Vagina (tissue), 2 donors: ENCODE data around the gene CYP2J2. TPM values are rescaled to one million over a fixed set of nuclear protein-coding genes. Genes with fewer than 3 reads are reported as not detected.

Experiments
- DNase-seq, 2 donors: peaks; one replicate each; pipeline ENCODE4 v3.0.0-alpha.2; 2017; ENCODE audit errors: extremely low spot score in 2 of 2
- H3K27ac ChIP-seq: fragments of 200-600 bp; sonication (generic); one replicate; pipeline ENCODE4 v1.5.1; 2019
- H3K27me3 ChIP-seq: fragments of 200-600 bp; sonication (generic); one replicate; pipeline ENCODE4 v1.5.1; 2019
- H3K36me3 ChIP-seq, 2 donors: fragments of 200-600 bp; sonication (generic); one replicate each; pipeline ENCODE4 v1.5.1; 2017 to 2019
- H3K4me1 ChIP-seq: fragments of 200-600 bp; sonication (generic); one replicate; pipeline ENCODE4 v1.5.1; 2019
- H3K4me3 ChIP-seq, 2 donors: fragments of 200-600 bp; sonication (generic); 1 replicate in 1 of 2; 2 replicates in 1 of 2; pipeline ENCODE4 v1.5.1; 2016 to 2019
- H3K9me3 ChIP-seq: fragments of 200-600 bp; sonication (generic); one replicate; pipeline ENCODE4 v1.5.1; 2019
- CTCF ChIP-seq, 3 experiments: fragments of 450-650 bp in 2 of 3; fragments of 200-600 bp in 1 of 3; sonication (generic) in 1 of 3; IDR thresholded peaks; one replicate each; pipeline ENCODE4 v1.5.1; 2017 to 2019; ENCODE audit warnings: antibody characterized with exemption in 3 of 3, mild to moderate bottlenecking in 2 of 3, moderate library complexity in 2 of 3
- POLR2A ChIP-seq, 2 donors: fragments of 450-650 bp; IDR thresholded peaks; one replicate each; pipeline ENCODE4 v1.6.1; 2017; ENCODE audit warnings: antibody characterized with exemption in 2 of 2, mild to moderate bottlenecking in 2 of 2, moderate library complexity in 2 of 2
- POLR2AphosphoS5 ChIP-seq, 2 donors: sonication (generic); formaldehyde crosslinking; IDR thresholded peaks; one replicate each; pipeline ENCODE4 v1.9.0; 2017; ENCODE audit warnings: antibody characterized with exemption in 2 of 2, mild to moderate bottlenecking in 2 of 2, low read depth in 1 of 2; ENCODE audit not compliant: insufficient read depth in 1 of 2
- intact Hi-C: fragments of 100-400 bp; cut with DNase I; formaldehyde crosslinking; loops from one replicate; pipeline ENCODE4 v1.15.1; 2023
- total RNA-seq: library from RNA; depleted of rRNA; stranded (reverse); fragments of >200 nt; gene quantifications from one replicate; pipeline ENCODE4 v1.2.3, GENCODE V29; 2016

Gene CYP2J2
- total RNA-seq, 1 donor from 2014 or later = 0.74 TPM

GRCh38 chr1:59906931-59907330 is 19.6 kb downstream of the CYP2J2 start:
- Histone ChIP-seq H3K27ac (no peak overlapping the region), H3K36me3 (no peaks in the 10 kb centered on the region), H3K27me3 (no peaks in the 10 kb centered on the region), H3K4me3 (no peak overlapping the region), H3K4me1 (no peaks in the 10 kb centered on the region), H3K9me3 (no peaks in the 10 kb centered on the region)
- DNase-seq = no peak
- TF ChIP-seq POLR2A (IDR thresholded peaks at IDR 0.05) (no peak), CTCF (IDR thresholded peaks at IDR 0.05) (no peak), POLR2AphosphoS5 (IDR thresholded peaks at IDR 0.05; ENCODE audit: insufficient read depth in 1 of 2, low read depth in 1 of 2) (no peak)
- intact Hi-C loops = no loop called here

- Histone ChIP-seq H3K4me3 (no peak overlapping the region), H3K27me3 (no peaks in the 10 kb centered on the region), H3K9me3 (no peaks in the 10 kb centered on the region), H3K36me3 (no peaks in the 10 kb centered on the region), H3K27ac (no peak overlapping the region), H3K4me1 (no peaks in the 10 kb centered on the region)
- intact Hi-C loops = no loop called here
- DNase-seq = no peak
- TF ChIP-seq POLR2AphosphoS5 (IDR thresholded peaks at IDR 0.05; ENCODE audit: insufficient read depth in 1 of 2, low read depth in 1 of 2) (no peak), CTCF (IDR thresholded peaks at IDR 0.05) (no peak)
These were observed 23.3 kb downstream of the CYP2J2 start for GRCh38 chr1:59903141-59903754.

GRCh38 chr1:59901770-59902388 is 24.7 kb downstream of the CYP2J2 start:
- TF ChIP-seq POLR2AphosphoS5 (IDR thresholded peaks at IDR 0.05; ENCODE audit: insufficient read depth in 1 of 2, low read depth in 1 of 2) (no peak), CTCF (IDR thresholded peaks at IDR 0.05) (no peak)
- intact Hi-C loops = no loop called here
- H3K4me3 ChIP-seq = no peak overlapping the region
- no peaks in the 10 kb centered on the region for H3K27me3 ChIP-seq
- no peaks in the 10 kb centered on the region for H3K4me1 ChIP-seq
- no peak overlapping the region for H3K27ac ChIP-seq
- no peaks in the 10 kb centered on the region for H3K9me3 ChIP-seq
- H3K36me3 ChIP-seq = no peaks in the 10 kb centered on the region
- DNase-seq = no peak

GRCh38 chr1:59900640-59901039 is 25.9 kb downstream of the CYP2J2 start:
- H3K4me1 ChIP-seq = no peaks in the 10 kb centered on the region
- H3K9me3 ChIP-seq = no peaks in the 10 kb centered on the region
- H3K27ac ChIP-seq = no peak overlapping the region
- no peak overlapping the region for H3K4me3 ChIP-seq
- H3K36me3 ChIP-seq = no peaks in the 10 kb centered on the region
- no peak for DNase-seq
- no peak for TF ChIP-seq POLR2A (IDR thresholded peaks at IDR 0.05)
- no peak for TF ChIP-seq POLR2AphosphoS5 (IDR thresholded peaks at IDR 0.05; ENCODE audit: insufficient read depth in 1 of 2, low read depth in 1 of 2)
- no peak for TF ChIP-seq CTCF (IDR thresholded peaks at IDR 0.05)
- intact Hi-C loops = no loop called here
- H3K27me3 ChIP-seq = no peaks in the 10 kb centered on the region

GRCh38 chr1:59898927-59899326 is 27.6 kb downstream of the CYP2J2 start:
- Histone ChIP-seq H3K27me3 (no peaks in the 10 kb centered on the region), H3K4me1 (no peaks in the 10 kb centered on the region), H3K9me3 (no peaks in the 10 kb centered on the region), H3K36me3 (no peaks in the 10 kb centered on the region), H3K4me3 (no peak overlapping the region), H3K27ac (no peak overlapping the region)
- no peak for DNase-seq
- TF ChIP-seq CTCF (IDR thresholded peaks at IDR 0.05) = no peak
- TF ChIP-seq POLR2AphosphoS5 (IDR thresholded peaks at IDR 0.05; ENCODE audit: insufficient read depth in 1 of 2, low read depth in 1 of 2) = no peak
- no peak for TF ChIP-seq POLR2A (IDR thresholded peaks at IDR 0.05)
- intact Hi-C loops = no loop called here
